Airway epithelial cell (primary cell): ENCODE results near the gene KLHL18. TPM values are rescaled to one million over a fixed set of nuclear protein-coding genes. Genes with fewer than 3 reads are reported as not detected.

Source experiments
- total RNA-seq: library from RNA; depleted of rRNA; stranded (reverse); fragments of >200 nt; gene quantifications from 2 replicates; pipeline ENCODE4 v1.2.3, GENCODE V29; 2015

Gene KLHL18
- 17.6 and 21.4 TPM in 2 replicates for total RNA-seq

GRCh38 chr3:47282424-47283192 lies at the start of gene KLHL18, which contains the start of gene KIF9:
KLHL18 (plus strand) TSS chr3:47282944; CDS start chr3:47282966, 22 bp downstream.
KIF9 (minus strand) TSS chr3:47282799; CDS start chr3:47277374, 5,425 bp downstream.

GRCh38 chr3:47380601-47381316 lies 98.0 kb downstream of the KLHL18 start, which contains the start of gene PTPN23:
PTPN23 (plus strand) TSS chr3:47381021; CDS start chr3:47381097, 76 bp downstream.

Other genes starting within 250 kb of the KLHL18 start
- 16.8 and 20.4 TPM in 2 replicates for gene SETD2, start 118.8 kb upstream of the KLHL18 start, total RNA-seq
- gene KIF9, start 145 bp upstream of the KLHL18 start, total RNA-seq = 8.6 and 12.9 TPM in 2 replicates
- 29.6 and 59.0 TPM in 2 replicates for gene PTPN23, start 98.1 kb downstream of the KLHL18 start, total RNA-seq
- gene SCAP, start 193.0 kb downstream of the KLHL18 start, total RNA-seq = 90.2 and 91.1 TPM in 2 replicates
- gene ELP6, start 230.8 kb downstream of the KLHL18 start, total RNA-seq = 32.5 and 39.9 TPM in 2 replicates